HepG2 (cell line): Measurements from ENCODE around the gene FOXRED2. TPM values are rescaled to one million over a fixed set of nuclear protein-coding genes. Genes with fewer than 3 reads are reported as not detected.
A peak's percentile ranks its signal among the peaks of the same experiment; 100 is the strongest.

ENCODE experiments used
- ATRX ChIP-seq: sonication (generic); formaldehyde crosslinking; IDR thresholded peaks from 2 replicates; pipeline ENCODE4 v1.4.0; 2020; ENCODE audit warnings: missing genetic modification reagents, borderline replicate concordance
- FOXM1 ChIP-seq: sonication (generic); formaldehyde crosslinking; IDR thresholded peaks from 2 replicates; pipeline ENCODE4 v1.5.0; 2020; ENCODE audit warnings: missing genetic modification reagents
- FOXO1 ChIP-seq: sonication (generic); formaldehyde crosslinking; IDR thresholded peaks from 2 replicates; pipeline ENCODE4 v1.4.0; 2020; ENCODE audit warnings: missing genetic modification reagents
- HNF4G ChIP-seq, 2 experiments: sonication (generic) in 1 of 2; formaldehyde crosslinking in 1 of 2; IDR thresholded peaks; 2 replicates each; pipeline versions ENCODE4 v1.4.0 to v1.6.1; 2011 to 2020; ENCODE audit warnings: borderline replicate concordance in 2 of 2, low read depth in 2 of 2, mild to moderate bottlenecking in 2 of 2, low read length in 1 of 2, missing genetic modification reagents in 1 of 2, moderate library complexity in 1 of 2
- IRX3 ChIP-seq: sonication (generic); formaldehyde crosslinking; IDR thresholded peaks from 2 replicates; pipeline ENCODE4 v1.8.1; 2023; ENCODE audit warnings: mild to moderate bottlenecking, low read depth, missing genetic modification reagents, borderline replicate concordance
- POLR2AphosphoS2 ChIP-seq: IDR thresholded peaks from 2 replicates; pipeline ENCODE4 v1.6.1; 2011; ENCODE audit warnings: low read depth, low read length, improper control_type of control experiment
- SAP130 ChIP-seq: IDR thresholded peaks from 2 replicates; pipeline ENCODE4 v1.6.1; 2016; ENCODE audit warnings: low read depth
- ZFP82 ChIP-seq: sonication (generic); formaldehyde crosslinking; IDR thresholded peaks from 2 replicates; pipeline ENCODE4 v1.5.1; 2020; ENCODE audit warnings: mild to moderate bottlenecking, missing genetic modification reagents, borderline replicate concordance
- ZNF263 ChIP-seq: sonication (generic); formaldehyde crosslinking; IDR thresholded peaks from 2 replicates; pipeline ENCODE4 v1.4.0; 2020; ENCODE audit warnings: missing genetic modification reagents
- ZSCAN20 ChIP-seq: sonication (generic); formaldehyde crosslinking; IDR thresholded peaks from 2 replicates; pipeline ENCODE4 v1.4.0; 2020; ENCODE audit warnings: missing genetic modification reagents, mild to moderate bottlenecking, borderline replicate concordance
- polyA plus RNA-seq, 8 experiments: library from polyadenylated mRNA; depleted of rRNA in 3 of 8; stranded (reverse) in 7 of 8; unstranded in 1 of 8; fragments of >200 nt; fragmentation: Illumina TruSeq in 4 of 8; extraction: Trizol in 4 of 8; gene quantifications; 2 replicates each; pipeline versions ENCODE4 v1.2.1 to v1.2.3, GENCODE V29; 2011 to 2016; ENCODE audit warnings: low read depth in 4 of 8, missing spikeins in 1 of 8, mixed read lengths in 1 of 8; ENCODE audit not compliant: insufficient read depth in 1 of 8
- total RNA-seq, 5 experiments: library from RNA; depleted of rRNA; stranded (reverse); fragments of >200 nt; fragmentation: Illumina TruSeq; extraction: Trizol; gene quantifications; 2 replicates each; pipeline ENCODE4 v1.2.3, GENCODE V29; 2016; ENCODE audit warnings: low read depth in 1 of 5
- TF ChIP-seq, protein P1 (sequence below): sonication (generic); formaldehyde crosslinking; IDR thresholded peaks from 2 replicates; pipeline ENCODE4 v1.9.0; 2022; ENCODE audit warnings: missing genetic modification reagents, mild to moderate bottlenecking, borderline replicate concordance
- TF ChIP-seq, protein P2 (sequence below): sonication (generic); formaldehyde crosslinking; IDR thresholded peaks from 2 replicates; pipeline ENCODE4 v1.8.0; 2022; ENCODE audit warnings: missing genetic modification reagents, mild to moderate bottlenecking, inconsistent platforms, borderline replicate concordance
- TF ChIP-seq, protein P3 (sequence below): sonication (generic); formaldehyde crosslinking; IDR thresholded peaks from 2 replicates; pipeline ENCODE4 v1.4.0; 2020; ENCODE audit warnings: missing genetic modification reagents

Gene FOXRED2
- total and polyA plus RNA-seq, 2 of the 13 experiments (the other 11 are each of a cell fraction or from before 2014, with no cell fraction given): 9.3 to 28.1 TPM

DNA sequence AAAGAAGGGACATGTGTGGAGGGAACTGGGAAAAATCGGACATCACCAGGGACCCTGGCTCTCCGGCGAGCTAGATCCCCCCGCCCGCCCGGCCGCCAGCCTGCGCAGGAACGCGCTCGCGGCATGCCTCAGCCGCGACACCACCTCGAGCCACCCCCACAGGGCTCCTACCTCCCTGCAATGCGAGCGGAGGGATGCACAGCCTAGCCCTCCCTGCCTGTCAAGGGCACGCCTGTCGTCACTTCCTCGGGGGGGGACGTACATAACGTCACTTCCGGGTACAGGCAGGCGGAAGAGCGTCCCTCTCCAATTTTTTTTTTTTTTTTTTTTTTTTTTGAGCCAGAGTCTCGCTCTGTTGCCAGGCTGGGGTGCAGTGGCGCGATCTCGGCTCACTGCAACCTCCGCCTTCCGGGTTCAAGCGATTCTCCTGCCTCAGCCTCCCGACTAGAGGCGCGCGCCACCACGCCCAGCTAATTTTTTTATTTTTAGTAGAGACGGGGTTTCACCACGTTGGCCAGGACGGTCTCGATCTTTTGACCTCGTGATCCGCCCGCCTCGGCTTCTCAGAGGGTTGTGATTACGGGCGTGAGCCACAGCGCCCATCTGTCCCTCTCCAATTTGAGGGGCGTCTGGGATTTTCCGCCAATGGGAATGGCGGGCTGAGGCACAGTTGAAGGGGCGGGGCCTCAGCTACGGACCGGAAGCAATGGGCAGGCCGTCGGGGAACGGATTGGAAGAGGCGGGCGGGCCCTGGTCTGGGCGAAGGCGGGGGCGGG, 25.3 kb downstream of the FOXRED2 start, which contains the start of gene TXN2 (continued):
- TF ChIP-seq, protein P1, sequence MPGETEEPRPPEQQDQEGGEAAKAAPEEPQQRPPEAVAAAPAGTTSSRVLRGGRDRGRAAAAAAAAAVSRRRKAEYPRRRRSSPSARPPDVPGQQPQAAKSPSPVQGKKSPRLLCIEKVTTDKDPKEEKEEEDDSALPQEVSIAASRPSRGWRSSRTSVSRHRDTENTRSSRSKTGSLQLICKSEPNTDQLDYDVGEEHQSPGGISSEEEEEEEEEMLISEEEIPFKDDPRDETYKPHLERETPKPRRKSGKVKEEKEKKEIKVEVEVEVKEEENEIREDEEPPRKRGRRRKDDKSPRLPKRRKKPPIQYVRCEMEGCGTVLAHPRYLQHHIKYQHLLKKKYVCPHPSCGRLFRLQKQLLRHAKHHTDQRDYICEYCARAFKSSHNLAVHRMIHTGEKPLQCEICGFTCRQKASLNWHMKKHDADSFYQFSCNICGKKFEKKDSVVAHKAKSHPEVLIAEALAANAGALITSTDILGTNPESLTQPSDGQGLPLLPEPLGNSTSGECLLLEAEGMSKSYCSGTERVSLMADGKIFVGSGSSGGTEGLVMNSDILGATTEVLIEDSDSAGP (CRISPR knock-in tag): peak; percentile 69; the same call in 1 of the 2 replicates
- TF ChIP-seq HNF4G (IDR thresholded peaks at IDR 0.05; ENCODE audit: borderline replicate concordance, low read depth, low read length) (no peak), HNF4G (CRISPR knock-in tag; IDR thresholded peaks at IDR 0.05; ENCODE audit: borderline replicate concordance, low read depth) (no peak), FOXM1 (CRISPR knock-in tag) (peak; percentile 75; the same call in 1 of the 2 replicates), FOXO1 (CRISPR knock-in tag) (no peak), POLR2AphosphoS2 (no peak), ZFP82 (CRISPR knock-in tag) (no peak), ZSCAN20 (no peak), ATRX (CRISPR knock-in tag) (no peak), ZNF263 (CRISPR knock-in tag) (no peak; the same call in 1 of the 2 replicates), SAP130 (CRISPR knock-in tag) (peak; percentile 94), IRX3 (CRISPR knock-in tag) (no peak)
- TF ChIP-seq, protein P2, sequence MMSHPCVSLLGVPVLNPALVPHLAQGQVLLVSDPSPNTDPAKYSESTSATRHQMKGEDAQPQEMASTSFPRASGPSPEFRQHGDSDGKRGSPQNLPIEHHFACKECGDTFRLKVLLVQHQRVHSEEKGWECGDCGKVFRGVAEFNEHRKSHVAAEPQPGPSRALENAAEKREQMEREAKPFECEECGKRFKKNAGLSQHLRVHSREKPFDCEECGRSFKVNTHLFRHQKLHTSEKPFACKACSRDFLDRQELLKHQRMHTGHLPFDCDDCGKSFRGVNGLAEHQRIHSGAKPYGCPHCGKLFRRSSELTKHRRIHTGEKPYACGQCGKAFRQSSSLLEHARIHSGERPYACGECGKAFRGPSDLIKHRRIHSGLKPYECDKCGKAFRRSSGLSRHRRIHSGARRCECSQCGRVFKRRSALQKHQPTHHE: no peak
- TF ChIP-seq, protein P3, sequence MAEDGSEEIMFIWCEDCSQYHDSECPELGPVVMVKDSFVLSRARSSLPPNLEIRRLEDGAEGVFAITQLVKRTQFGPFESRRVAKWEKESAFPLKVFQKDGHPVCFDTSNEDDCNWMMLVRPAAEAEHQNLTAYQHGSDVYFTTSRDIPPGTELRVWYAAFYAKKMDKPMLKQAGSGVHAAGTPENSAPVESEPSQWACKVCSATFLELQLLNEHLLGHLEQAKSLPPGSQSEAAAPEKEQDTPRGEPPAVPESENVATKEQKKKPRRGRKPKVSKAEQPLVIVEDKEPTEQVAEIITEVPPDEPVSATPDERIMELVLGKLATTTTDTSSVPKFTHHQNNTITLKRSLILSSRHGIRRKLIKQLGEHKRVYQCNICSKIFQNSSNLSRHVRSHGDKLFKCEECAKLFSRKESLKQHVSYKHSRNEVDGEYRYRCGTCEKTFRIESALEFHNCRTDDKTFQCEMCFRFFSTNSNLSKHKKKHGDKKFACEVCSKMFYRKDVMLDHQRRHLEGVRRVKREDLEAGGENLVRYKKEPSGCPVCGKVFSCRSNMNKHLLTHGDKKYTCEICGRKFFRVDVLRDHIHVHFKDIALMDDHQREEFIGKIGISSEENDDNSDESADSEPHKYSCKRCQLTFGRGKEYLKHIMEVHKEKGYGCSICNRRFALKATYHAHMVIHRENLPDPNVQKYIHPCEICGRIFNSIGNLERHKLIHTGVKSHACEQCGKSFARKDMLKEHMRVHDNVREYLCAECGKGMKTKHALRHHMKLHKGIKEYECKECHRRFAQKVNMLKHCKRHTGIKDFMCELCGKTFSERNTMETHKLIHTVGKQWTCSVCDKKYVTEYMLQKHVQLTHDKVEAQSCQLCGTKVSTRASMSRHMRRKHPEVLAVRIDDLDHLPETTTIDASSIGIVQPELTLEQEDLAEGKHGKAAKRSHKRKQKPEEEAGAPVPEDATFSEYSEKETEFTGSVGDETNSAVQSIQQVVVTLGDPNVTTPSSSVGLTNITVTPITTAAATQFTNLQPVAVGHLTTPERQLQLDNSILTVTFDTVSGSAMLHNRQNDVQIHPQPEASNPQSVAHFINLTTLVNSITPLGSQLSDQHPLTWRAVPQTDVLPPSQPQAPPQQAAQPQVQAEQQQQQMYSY (CRISPR knock-in tag): no peak
